Posterior vena cava (tissue), 2 donors: ENCODE results near the gene DACT3. TPM values are rescaled to one million over a fixed set of nuclear protein-coding genes. Genes with fewer than 3 reads are reported as not detected.

Experiments
- DNase-seq: peaks from one replicate; pipeline ENCODE4 v3.0.0-alpha.2; 2020; ENCODE audit warnings: low spot score
- intact Hi-C, 2 donors: fragments of 100-400 bp; cut with DNase I; formaldehyde crosslinking; loops; one replicate each; pipeline versions ENCODE4 v1.14.1 to v1.14.2; 2022 to 2023
- total RNA-seq, 2 donors: library from RNA; stranded (reverse); fragmentation: NEBNext Ultra II Directional; extraction: Animal tissue kit (Norgen Biotek cat#: 25700); gene quantifications; one replicate each; pipeline ENCODE4 v1.2.1, GENCODE V29; 2021
- donor health status: DM: yes; HTN: yes; CAD: no.
- donor health status: DM: yes; HTN: yes; CAD: no.

Gene DACT3
- total RNA-seq, 2 donors from 2014 or later: 72.0 to 122 TPM

DNA sequence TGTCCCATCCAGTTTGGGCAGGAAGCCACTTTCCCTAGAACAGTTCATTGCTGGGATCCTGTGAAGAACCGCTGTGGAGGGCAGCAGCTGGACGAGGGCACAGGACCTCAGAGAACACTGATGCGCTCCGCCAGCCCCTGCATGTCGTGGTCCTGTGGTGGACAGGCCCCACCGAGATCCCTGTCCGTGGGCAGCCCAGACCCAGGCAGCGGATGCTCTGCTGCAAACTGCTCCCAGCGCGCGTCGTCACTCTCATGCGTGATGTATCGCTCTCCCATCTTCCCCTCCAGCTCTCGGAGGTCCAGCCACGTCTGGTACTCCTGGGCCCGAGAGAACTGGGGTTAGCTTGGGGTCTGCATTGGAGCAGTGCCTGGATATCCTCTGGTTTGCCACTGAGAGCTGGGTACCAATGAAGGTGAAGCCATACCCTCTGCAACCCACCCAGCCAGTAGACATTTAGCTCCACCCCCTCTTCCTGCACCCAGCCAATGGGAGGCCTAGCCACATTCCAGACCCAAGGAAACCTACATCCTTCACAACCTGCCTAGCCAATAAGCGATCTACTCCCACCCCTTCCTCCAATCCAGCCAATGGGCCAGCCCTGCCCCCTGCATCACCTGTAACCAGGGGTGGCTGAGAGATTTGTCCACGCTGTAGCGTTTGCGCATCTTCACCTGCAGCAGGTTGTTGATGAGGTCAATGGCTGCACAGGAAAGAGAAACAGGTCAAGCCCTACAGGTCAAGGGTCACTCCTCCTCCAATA is 13.6 kb upstream of the DACT3 start:
- DNase-seq: no peak
- intact Hi-C loops: no loop called here

DNA sequence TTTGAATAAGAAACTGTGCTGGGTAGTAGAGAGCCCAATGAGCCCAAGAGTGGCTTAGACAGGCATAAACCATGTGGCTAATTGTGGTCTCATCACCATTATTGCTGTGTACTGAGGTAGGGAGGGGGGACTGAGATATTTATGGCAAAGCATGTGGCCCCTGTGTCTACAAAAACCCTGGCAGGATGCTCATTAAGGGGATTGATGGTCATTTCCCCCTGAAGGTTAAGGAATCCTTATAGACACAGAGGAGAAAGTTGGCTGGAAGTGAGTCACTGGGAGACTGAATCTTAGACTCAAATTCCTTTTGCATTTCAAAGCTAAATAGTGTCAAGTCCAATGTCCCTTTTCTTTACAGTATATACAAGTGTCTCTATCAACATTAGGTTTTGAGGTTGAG is 9.8 kb upstream of the DACT3 start:
- intact Hi-C loops: no loop called here
- DNase-seq: no peak

DNA sequence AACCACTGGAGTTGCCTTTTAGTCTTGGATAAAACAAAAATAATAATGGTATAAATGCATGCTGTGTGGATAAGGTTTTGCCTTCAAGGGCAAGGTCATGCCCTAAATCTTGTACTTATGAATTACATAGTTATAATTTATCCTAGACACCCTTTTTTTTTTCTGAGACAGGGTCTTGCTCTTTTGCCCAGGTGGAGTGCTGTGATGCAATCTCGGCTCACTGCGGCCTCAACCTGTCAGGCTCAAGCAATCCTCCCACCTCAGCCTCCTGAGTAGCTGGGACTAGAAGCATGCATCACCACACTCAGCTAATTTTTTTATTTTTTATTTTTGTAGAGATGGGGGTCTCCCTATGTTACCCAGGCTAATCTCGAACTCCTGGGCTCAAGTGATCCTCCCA is 7.7 kb upstream of the DACT3 start:
- no peak for DNase-seq
- intact Hi-C loops: loop anchor here (5.0 to 10.0 kb wide), 2 partner anchors 144 to 339 kb away; no protein-coding TSS in a partner anchor

DNA sequence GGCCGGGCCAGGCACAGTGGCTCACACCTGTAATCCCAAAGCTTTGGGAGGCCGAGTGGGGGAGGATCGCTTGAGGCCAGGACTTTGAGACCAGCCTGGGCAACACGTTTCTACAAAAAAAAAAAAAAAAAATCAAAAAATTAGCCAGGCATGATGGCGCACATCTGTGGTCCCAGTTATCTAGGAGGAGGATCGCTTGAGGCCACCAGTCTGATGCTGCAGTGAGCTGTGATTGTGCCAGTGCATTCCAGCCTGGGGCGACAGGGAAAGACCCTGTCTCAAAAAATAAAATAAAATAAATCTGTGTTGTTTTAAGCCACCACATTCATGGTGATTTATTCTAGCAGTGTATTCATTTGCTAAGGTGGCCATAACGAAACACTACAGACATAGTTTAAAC is 4.1 kb upstream of the DACT3 start:
- intact Hi-C loops: loop anchor here (5.0 to 10.0 kb wide), 2 partner anchors 140 to 342 kb away; no protein-coding TSS in a partner anchor
- DNase-seq: no peak

DNA sequence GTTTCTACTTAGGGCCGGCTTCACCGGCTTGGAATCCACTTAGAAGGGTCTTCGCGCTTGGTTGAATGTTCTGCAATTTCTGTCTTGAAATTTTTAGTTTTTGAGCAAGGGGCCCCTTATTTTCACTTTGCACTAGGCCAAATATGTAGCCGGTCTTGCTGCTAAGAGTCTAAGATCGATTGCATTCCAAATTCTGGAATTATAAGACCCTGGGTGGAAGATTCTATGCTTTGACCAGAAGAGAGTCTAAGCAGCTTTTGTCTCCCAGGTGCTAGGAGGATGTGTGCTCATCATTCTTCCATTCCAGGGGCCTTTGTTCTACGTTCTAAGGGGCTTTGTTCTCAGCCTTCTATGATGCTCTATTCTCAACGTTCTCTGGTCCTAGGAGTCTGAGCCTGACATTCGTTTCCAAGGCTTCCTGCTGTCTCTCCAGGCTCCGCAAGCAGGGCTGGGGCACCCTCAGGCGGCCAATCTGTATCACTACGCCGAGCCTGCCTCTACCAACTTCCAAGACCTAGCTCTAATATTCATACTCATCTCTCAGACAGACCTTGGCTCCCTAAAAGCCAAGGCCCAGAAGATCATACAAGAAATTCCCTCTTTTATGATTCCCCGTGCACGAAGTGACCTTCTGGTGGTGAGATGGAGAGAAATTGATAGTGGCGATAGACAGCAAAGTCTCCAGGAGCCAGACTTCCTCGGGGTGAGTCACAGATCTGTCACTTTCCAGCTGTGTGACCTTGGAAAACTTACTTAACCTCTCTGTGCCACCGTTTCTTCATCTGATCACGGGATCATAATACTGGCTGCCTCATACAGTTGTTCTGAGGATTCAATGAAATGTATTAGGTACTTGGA is 982 bp upstream of the DACT3 start:
- intact Hi-C loops: loop anchor here (2.0 to 10.0 kb wide), 3 partner anchors 47 to 137 kb away; no protein-coding TSS in a partner anchor
- DNase-seq: peak; percentile 93

DNA sequence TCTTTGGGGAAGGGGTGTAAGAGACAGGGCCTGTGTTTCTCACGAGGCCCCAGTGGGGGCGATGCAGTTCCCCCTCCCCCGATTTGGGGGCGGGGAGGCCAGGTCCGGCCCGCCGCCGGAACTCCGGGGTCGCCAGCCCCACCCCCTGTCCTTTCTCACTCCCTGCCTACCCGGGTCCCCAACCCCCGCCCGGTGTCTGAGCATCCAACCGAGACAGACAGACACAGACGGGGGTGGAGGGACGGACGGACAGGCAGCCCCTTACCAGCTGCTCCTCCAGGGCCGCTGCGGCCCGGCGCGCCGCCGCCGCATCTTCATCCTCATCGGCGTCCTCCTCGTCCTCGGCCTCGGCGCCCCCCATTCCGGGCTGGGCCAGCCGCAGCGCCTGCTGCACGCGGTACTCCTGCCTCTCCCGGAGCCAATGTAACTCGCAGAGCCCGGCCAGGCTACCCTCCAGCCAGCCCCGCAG is 397 bp downstream of the DACT3 start:
- DNase-seq: no peak
- intact Hi-C loops: loop anchor here (5.0 to 10.0 kb wide), 2 partner anchors 48 to 136 kb away; no protein-coding TSS in a partner anchor

DNA sequence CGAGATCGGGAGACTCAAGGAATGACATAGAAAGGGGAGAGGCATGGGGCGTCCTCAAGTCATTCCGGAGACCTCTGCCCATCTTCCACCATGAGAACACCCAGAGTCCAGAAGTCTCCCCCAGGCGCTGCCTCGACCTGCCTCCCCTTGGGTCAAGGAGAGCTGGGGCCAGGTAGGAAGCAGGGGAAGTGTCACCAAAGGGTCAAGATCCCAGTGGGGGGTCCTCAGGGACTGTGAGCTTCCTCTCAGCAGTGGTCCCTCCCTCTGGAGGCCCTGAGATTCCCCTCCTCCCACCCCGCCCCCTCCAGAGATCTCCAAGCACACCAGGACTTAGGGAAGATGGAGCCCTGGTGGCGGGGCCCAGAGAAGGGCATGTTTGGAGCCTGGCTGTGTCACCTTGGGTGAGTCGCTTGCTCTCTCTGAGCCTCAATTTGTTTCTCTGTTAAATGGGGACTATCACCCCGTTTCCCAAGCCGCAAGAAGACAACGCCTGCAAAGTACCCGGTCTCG is 919 bp downstream of the DACT3 start:
- intact Hi-C loops: loop anchor here (5.0 to 10.0 kb wide), 2 partner anchors 48 to 135 kb away; no protein-coding TSS in a partner anchor
- no peak for DNase-seq

DNA sequence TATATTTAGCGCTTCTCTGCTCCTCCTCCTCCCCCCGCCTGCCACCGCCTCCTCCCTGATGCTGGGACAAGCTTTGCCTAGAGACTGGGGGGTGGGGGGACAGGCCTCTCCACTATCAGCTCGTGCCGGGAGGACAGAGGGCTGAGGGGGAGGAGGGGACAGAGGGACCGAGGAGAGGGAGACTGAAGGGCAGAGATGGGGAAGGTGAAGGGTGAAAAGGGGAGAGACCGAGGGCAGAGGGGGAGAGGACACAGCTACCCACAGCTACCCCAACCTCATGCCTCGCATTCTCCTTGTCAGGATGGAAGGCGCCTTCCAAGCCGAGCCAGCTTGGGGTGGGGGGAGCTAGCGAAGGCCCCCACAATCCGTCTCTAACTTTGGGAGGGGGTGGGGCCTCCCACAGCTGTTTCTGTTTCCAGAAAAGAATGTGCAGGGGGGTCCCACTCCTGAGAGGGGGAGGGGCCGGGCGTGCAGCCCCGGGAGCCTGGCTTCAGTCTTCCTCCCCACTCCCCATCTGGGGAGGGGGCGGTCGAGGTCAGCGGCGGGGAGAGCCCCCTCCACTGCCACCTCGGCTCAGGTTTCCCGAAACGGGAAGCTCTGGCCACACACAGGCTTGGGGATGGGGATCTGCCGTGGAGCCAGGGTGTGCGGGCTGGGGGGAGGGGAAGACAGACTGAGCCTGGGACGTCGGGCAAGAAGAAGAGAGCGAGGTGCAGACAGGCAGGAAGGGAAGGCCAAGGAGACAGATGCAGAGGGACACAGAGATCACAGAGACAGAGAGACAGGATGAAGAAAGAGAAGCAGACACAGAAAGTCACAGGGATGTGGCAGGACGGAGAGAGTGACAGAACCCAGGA is 1.6 kb downstream of the DACT3 start:
- no peak for DNase-seq
- intact Hi-C loops: loop anchor here (5.0 to 10.0 kb wide), 2 partner anchors 47 to 135 kb away; no protein-coding TSS in a partner anchor

DNA sequence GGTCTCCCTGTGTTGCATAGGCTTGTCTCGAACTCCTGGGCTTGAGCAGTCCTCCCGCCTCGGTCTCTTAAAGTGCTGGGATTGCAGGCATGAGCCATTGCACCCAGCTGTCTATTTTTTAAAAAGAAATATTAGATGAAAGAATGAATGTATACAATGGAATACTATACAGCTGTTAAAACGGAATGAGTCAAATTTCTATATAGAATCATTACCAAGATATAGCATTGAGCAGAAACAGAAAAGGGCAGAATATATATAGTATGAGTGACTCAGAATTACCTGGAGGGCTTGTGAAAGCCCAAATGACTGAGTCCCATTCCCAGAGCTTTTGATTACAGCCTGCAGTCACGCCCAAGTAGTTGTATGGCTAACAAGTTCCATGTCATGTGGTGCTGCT is 4.4 kb downstream of the DACT3 start:
- DNase-seq: no peak
- intact Hi-C loops: no loop called here

DNA sequence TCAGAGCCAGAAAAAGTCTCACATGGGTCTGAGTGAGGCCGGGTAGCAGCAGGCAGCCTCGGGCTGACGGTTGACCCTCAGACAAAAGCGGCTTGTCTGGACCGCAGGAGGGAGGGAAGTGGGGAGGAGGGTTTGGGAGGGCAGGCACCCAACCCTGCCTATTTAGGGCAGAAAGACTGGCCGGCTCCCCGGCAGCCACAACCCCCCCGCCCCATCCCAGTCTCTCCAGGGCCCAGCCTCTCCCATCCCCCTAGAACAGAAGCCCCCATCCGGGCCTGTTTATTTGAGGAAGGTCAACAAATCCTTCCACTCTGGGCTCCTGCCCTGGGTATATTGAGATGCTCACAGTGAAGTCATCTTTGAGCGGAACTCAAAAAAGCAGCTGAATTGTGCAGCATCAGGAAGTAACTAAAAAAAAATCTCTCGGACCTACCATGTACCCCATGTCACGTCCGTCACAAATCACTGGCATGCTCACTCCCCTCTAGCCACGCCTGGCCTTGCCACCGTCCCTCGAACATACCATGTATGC is 6.3 kb downstream of the DACT3 start:
- no peak for DNase-seq
- intact Hi-C loops: no loop called here

DNA sequence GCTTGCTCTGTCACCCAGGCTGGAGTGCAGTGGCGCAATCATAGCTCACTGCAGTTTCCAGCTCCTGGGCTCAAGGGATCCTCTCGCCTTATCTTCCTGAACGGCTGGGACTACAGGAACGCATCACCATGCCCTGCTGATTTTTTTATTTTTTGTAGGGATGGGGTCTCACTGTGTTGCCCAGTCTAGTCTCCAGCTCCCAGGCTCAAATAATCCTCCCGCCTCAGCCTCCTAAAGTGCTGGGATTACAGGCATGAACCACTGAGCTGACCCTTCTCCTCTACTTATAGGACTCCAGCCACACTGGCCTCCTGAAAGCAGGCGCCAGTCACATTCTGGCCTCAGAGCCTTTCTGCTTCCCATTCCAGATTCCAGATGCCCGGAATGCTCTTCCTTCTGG is 10.5 kb downstream of the DACT3 start:
- no peak for DNase-seq
- intact Hi-C loops: no loop called here

DNA sequence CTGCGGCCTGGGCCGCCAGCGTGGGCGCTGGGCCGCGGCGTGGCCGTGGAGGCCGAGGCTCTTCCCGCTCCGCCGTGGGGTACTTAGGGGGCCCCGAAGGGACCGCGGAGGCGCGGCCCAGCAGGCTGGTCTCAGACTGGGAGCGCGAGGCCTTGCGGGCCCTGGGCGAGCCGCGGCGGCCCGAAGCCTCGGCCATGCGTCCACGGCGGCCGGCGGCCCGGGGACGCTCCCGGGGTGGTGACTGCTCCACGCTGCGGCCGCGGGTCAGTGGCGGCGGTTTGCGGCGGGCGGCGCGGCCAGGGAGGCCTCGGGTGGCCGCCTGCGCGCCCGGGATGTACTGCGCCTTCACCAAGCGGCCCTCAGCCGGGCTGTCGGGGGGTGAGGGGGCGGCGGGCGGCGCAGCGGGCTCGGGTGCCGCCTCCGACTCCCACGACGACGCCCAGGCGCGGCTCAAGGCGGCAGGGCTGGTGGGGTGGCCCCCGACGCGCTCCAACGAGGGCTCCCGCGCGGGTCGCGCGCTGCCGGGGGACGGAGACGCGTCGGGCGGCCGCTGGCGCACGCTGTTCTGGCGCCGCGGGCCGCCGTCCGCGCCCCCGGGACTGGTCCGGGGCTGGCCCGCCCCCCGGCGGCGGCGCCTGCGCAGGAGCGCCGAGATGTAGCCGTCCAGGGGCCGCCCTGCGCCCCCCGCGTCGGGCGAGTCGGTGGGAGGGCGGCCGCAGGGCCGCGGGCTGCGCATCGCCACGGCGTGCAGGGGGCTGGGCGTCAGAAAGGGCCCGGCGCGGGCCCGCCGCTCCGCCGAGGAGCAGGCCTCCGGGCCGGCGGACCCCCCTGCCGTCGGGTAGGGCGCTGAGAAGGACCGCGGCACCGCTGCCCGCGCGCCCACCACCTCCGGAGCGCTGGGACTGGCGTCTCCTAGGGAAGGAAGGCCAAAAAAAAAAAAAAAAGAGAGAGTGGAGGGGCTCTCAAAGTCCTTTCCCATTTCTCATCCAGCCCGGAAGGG is 11.7 kb downstream of the DACT3 start:
- intact Hi-C loops: no loop called here
- DNase-seq: no peak

DNA sequence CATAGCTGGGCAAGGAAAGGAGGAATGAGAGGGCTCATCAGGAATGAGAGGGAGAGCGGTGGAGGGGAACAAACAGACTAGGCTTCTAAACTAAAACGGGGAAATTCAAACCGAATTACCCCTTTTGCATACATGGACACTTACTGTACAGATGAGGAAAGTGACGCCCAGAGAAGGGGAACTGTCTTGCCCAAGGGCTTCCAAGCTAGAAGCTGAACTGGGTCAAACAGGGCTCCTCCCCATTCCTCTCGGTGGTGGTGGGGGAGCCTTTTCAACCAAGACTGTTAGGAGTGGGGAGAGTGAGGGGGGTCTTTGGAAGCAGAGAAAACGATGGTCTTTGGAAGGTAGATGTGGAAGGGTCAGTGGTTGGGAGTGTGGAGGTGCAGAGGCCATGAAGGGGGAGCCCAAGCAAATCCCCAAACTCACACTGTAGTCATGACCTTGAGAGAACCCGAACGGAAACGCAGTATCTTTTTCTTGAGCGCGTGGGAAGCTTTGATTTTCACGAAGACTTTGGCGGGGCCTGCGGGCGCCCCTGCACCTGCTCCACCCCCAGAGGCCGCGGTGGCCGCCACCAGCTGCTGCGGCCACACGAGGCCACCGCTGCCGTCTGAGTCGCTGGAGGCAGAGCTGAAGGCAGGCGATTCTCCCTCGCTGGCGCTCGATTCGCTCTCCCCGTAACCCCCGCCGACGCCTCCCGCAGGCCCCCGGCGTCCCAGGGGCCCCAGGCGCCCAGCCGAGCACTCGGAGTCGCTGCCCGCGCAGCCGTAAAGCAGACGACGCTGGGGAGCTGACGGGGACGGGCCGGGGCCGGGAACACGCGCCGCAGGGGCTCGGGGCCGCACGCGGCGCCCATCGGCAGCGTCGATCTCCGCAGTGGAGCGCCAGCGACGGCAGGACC is 12.7 kb downstream of the DACT3 start:
- no peak for DNase-seq
- intact Hi-C loops: no loop called here

DNA sequence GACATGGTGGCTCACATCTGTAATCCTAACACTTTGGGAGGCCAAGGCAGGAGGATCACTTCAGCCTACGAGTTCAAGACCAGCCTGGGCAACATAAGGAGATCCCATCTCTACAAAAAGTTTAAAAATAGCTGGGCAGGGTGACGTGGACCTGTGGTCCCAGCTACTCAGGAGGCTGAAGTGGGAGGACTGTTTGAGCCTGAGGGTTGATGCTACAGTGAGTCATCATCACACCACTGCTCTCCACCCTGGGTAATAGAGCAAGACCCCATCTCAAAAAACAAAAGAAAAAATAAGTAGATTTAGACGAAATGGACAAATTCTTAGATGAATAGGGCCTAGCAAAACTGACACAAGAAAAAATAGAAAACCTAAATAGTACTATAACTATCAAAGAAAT is 14.6 kb downstream of the DACT3 start:
- no peak for DNase-seq
- intact Hi-C loops: no loop called here

DNA sequence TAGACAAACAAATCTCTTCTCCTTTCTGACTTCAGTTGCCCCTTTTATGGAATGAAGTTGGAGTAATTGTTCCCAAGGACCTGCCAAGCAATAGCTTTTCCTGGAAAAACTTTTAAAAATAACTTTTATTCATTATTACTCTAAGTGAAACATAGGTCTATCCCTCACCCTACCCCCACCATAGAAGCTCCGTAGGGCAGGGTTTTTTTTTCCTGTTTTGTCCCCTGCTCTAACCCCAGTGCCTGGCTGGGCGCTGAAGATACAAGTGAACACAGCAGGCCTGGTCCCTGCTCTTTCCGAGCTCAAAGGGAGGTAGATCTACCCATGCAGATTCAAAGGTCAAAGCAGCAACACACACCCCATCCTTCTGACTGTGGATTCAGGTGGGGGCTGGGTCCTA is 16.3 kb downstream of the DACT3 start:
- no peak for DNase-seq
- intact Hi-C loops: no loop called here

DNA sequence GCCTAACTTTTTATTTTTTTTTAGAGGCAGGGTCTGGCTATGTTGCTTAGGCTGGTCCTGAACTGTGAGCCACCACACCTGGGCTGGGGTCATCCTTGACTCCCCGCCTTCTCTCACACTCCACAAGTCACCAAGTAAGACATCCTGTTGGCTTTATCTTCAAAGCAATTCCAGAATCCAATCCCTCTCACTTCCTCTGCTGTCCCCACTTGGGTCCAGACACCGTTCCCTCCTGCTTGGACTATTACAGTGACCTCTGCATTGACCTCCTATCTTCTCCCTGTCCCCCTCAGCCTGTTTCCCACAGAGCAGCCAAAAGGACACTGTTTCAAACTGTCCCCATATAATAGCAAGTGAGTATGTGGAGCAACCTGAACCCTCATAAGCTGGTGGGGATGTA is 20.3 kb downstream of the DACT3 start:
- no peak for DNase-seq
- intact Hi-C loops: no loop called here
